ENCODE data around the gene RNF26. TPM values are rescaled to one million over a fixed set of nuclear protein-coding genes. Genes with fewer than 3 reads are reported as not detected.
A peak's percentile ranks its signal among the peaks of the same experiment; 100 is the strongest.

RNF26 gene
- total and polyA plus RNA-seq, 2 of the 13 experiments (the other 11 are each of a cell fraction or from before 2014, with no cell fraction given): 11.9 to 26.3 TPM

GRCh38 chr11:119368121-119369034 is 34.1 kb downstream of the RNF26 start (continued):
- TF ChIP-seq ZNF646 (CRISPR knock-in tag; IDR thresholded peaks at IDR 0.05) (no peak), SNAPC2 (CRISPR knock-in tag; IDR thresholded peaks at IDR 0.05) (peak; percentile 55; the same call in 1 of the 2 replicates), IRF2 (CRISPR knock-in tag; IDR thresholded peaks at IDR 0.05) (peak; percentile 81), GPBP1L1 (CRISPR knock-in tag; IDR thresholded peaks at IDR 0.05) (no peak), ESRRA (CRISPR knock-in tag; IDR thresholded peaks at IDR 0.05; ENCODE audit: low read depth) (peak; percentile 94), POLR2G (IDR thresholded peaks at IDR 0.05; ENCODE audit: low read depth, low read length) (peak; percentile 58; the same call in 1 of the 2 replicates), ARNTL (CRISPR knock-in tag; IDR thresholded peaks at IDR 0.05) (peak; percentile 67; the same call in 1 of the 2 replicates), RFX1 (IDR thresholded peaks at IDR 0.05) (no peak), SIN3B (IDR thresholded peaks at IDR 0.05; ENCODE audit: low read length) (no peak), ASH2L (IDR thresholded peaks at IDR 0.05; ENCODE audit: insufficient read length, low read depth, low read length) (peak; percentile 79), ZNF24 (IDR thresholded peaks at IDR 0.05) (no peak), SP5 (CRISPR knock-in tag; IDR thresholded peaks at IDR 0.05; ENCODE audit: borderline replicate concordance, low read depth) (peak; percentile 55), SRSF1 (optimal IDR thresholded peaks at IDR 0.05; ENCODE audit: low read depth, low read length) (peak; percentile 57), MAX (IDR thresholded peaks at IDR 0.05) (peak; percentile 39), ZFYVE20 (CRISPR knock-in tag; IDR thresholded peaks at IDR 0.05; ENCODE audit: borderline replicate concordance, low read depth) (no peak), ZNF558 (CRISPR knock-in tag; IDR thresholded peaks at IDR 0.05; ENCODE audit: borderline replicate concordance) (no peak), MAFK (conservative IDR thresholded peaks at IDR 0.05 in 1 of 2, IDR thresholded peaks at IDR 0.05 in 1 of 2; ENCODE audit: low read length in 2 of 2) (peak; percentile 88 to 94)
- TF ChIP-seq, protein P1, sequence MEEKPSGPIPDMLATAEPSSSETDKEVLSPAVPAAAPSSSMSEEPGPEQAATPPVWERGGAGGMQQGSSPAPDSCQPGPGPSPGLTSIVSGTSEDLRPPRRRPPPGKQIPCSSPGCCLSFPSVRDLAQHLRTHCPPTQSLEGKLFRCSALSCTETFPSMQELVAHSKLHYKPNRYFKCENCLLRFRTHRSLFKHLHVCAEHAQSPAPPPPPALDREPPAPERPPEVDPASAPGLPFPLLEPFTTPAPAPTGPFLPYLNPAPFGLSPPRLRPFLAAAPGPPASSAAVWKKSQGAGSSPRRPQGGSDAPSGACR (CRISPR knock-in tag; IDR thresholded peaks at IDR 0.05): no peak
- TF ChIP-seq, protein P2, sequence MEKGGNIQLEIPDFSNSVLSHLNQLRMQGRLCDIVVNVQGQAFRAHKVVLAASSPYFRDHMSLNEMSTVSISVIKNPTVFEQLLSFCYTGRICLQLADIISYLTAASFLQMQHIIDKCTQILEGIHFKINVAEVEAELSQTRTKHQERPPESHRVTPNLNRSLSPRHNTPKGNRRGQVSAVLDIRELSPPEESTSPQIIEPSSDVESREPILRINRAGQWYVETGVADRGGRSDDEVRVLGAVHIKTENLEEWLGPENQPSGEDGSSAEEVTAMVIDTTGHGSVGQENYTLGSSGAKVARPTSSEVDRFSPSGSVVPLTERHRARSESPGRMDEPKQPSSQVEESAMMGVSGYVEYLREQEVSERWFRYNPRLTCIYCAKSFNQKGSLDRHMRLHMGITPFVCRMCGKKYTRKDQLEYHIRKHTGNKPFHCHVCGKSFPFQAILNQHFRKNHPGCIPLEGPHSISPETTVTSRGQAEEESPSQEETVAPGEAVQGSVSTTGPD (CRISPR knock-in tag; IDR thresholded peaks at IDR 0.05): peak; percentile 19; the same call in 1 of the 2 replicates
